Right ventricle myocardium superior (tissue), 1 donor: ENCODE measurements around the gene PHACTR1. TPM values are rescaled to one million over a fixed set of nuclear protein-coding genes. Genes with fewer than 3 reads are reported as not detected.

ENCODE experiments used
- ATAC-seq: fragments of 200-7000 bp; cut with Tn5 transposase; one replicate; pipeline ENCODE4 v1.9.1; 2020; ENCODE audit warnings: mild to moderate bottlenecking; ENCODE audit not compliant: poor library complexity
- DNase-seq: peaks from one replicate; pipeline ENCODE4 v3.0.0-alpha.2; 2020
- intact Hi-C: fragments of 100-400 bp; cut with DNase I; formaldehyde crosslinking; loops from one replicate; pipeline ENCODE4 v1.11.2; 2022
- total RNA-seq: library from RNA; stranded (reverse); fragmentation: NEBNext Ultra II Directional; extraction: Animal tissue kit (Norgen Biotek cat#: 25700); gene quantifications from one replicate; pipeline ENCODE4 v1.2.1, GENCODE V29; 2021
- donor health status: DM: no; HTN: yes; CAD: no; lungs with severe emphysema.

PHACTR1 gene
- total RNA-seq, 1 donor from 2014 or later: 114 TPM

DNA sequence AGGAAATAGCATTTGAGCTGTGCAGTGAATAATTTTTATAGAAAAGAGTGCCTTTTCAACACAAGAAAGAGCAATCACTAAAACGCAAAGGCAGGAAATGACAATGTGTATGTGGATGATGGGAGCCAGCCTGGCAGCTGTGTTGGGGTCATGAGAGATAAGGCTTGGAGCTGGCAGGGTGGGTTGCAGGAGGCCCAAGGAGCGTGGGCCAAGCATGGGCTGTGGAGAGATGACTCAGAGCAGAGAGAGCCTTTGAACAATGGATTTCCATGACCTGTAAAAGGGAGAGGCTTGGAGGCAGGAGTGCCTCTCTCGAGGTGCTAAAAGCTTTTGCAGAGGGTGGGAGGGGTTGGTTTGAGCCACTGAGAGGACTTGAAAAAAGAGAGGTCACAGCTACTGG is 618.4 kb downstream of the PHACTR1 start:
- DNase-seq (no peak), ATAC-seq (no peak)
- intact Hi-C loops: loop anchor here (5.0 kb wide), 2 partner anchors 62 to 202 kb away; no protein-coding TSS in a partner anchor

GRCh38 chr6:13336553-13336952 is 620.0 kb downstream of the PHACTR1 start:
- DNase-seq (peak; percentile 89), ATAC-seq (peak; percentile 79)
- intact Hi-C loops: loop anchor here (5.0 kb wide), 2 partner anchors 61 to 201 kb away; no protein-coding TSS in a partner anchor

DNA sequence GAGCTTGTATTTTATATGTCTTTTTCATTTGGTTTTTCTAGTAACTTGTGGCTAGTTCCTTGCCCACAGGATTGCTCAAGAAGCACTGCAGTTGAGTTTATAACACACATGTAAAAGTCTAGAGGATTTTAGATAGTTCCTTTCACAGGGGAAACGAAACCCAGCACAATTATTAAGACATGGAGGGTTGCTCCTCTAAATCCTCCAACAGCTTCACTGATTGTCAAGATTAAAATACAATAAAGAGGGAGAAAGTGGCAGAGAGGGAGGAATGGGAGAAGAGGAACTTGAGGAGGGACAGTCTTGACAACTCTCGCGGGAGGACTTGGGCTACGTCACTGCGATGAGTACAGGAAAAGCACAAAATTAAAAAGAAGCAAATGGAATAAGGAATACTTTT is 621.5 kb downstream of the PHACTR1 start:
- ATAC-seq: no peak
- no peak for DNase-seq
- intact Hi-C loops: loop anchor here (5.0 kb wide), 2 partner anchors 59 to 199 kb away; no protein-coding TSS in a partner anchor
